Skin of body (tissue), 2 donors: Measurements from ENCODE around the gene LGALS12. TPM values are rescaled to one million over a fixed set of nuclear protein-coding genes. Genes with fewer than 3 reads are reported as not detected.

Experiments
- DNase-seq: peaks from one replicate; lab custom pipeline; 2025; lab: John Stamatoyannopoulos, UW
- total RNA-seq: library from RNA; depleted of rRNA; stranded (reverse); fragments of >200 nt; gene quantifications from one replicate; pipeline ENCODE4 v1.2.3, GENCODE V29; 2014

LGALS12 gene
- total RNA-seq, 1 donor from 2014 or later = 33.4 TPM

- no peak for DNase-seq
Measured at GRCh38 chr11:63560506-63561180, 54.8 kb downstream of the LGALS12 start.

- no peak for DNase-seq
Measured at GRCh38 chr11:63563201-63564055, 57.5 kb downstream of the LGALS12 start, which contains the start of gene PLAAT2. Gene PLAAT2 (minus strand): TSS chr11:63563379. CDS start chr11:63563324, 55 bp downstream.

GRCh38 chr11:63564056-63564774, 58.3 kb downstream of the LGALS12 start:
- no peak for DNase-seq

GRCh38 chr11:63564784-63565350, 59.0 kb downstream of the LGALS12 start:
- no peak for DNase-seq

Other genes starting within 250 kb of the LGALS12 start
- not detected for gene SLC22A9, start 136.3 kb upstream of the LGALS12 start, total RNA-seq
- gene PLAAT5, start 14.9 kb upstream of the LGALS12 start, total RNA-seq = 8.2 TPM
- gene PLAAT4, start 30.7 kb downstream of the LGALS12 start, total RNA-seq = 3.5 TPM
- gene PLAAT2, start 57.3 kb downstream of the LGALS12 start, total RNA-seq = not detected
- gene PLAAT3, start 108.3 kb downstream of the LGALS12 start, total RNA-seq = 21.6 TPM
- gene ATL3, start 165.3 kb downstream of the LGALS12 start, total RNA-seq = 67.1 TPM
- 60.0 TPM for gene RTN3, start 175.4 kb downstream of the LGALS12 start, total RNA-seq